GM04503 (cell line): ENCODE data around the gene INAVA.
"Not testable (repeated sequence)": the region's sequence is repeated elsewhere in the genome, so short reads cannot be mapped to it uniquely, and the experiment has no call there.

ENCODE experiments used
- DNase-seq: peaks from one replicate; pipeline ENCODE4 v3.0.0-alpha.2; 2012; ENCODE audit warnings: low read depth

Gene INAVA

GRCh38 chr1:200921571-200922110 lies 26.9 kb downstream of the INAVA start:
- DNase-seq: no peak

GRCh38 chr1:200922406-200922805 lies 27.7 kb downstream of the INAVA start:
- no peak for DNase-seq

GRCh38 chr1:200923601-200924000 lies 28.9 kb downstream of the INAVA start:
- no peak for DNase-seq

- DNase-seq: no peak
Observed at GRCh38 chr1:200925831-200926230, 31.1 kb downstream of the INAVA start.

GRCh38 chr1:200929530-200930278 lies 35.0 kb downstream of the INAVA start:
- DNase-seq: no peak

GRCh38 chr1:200930285-200930684 lies 35.6 kb downstream of the INAVA start:
- DNase-seq: not testable (repeated sequence)

- DNase-seq: no peak
Observed at GRCh38 chr1:200931776-200932175, 37.1 kb downstream of the INAVA start.

- no peak for DNase-seq
Observed at GRCh38 chr1:200934676-200935245, 40.1 kb downstream of the INAVA start.

GRCh38 chr1:200935286-200935962 lies 40.7 kb downstream of the INAVA start:
- not testable (repeated sequence) for DNase-seq

GRCh38 chr1:200938955-200939354 lies 44.3 kb downstream of the INAVA start:
- no peak for DNase-seq

GRCh38 chr1:200945111-200945510 lies 50.4 kb downstream of the INAVA start:
- no peak for DNase-seq

GRCh38 chr1:200947059-200947566 lies 52.4 kb downstream of the INAVA start:
- no peak for DNase-seq

- DNase-seq: no peak
Observed at GRCh38 chr1:200949626-200950025, 54.9 kb downstream of the INAVA start.

- DNase-seq: no peak
Observed at GRCh38 chr1:200951016-200951415, 56.3 kb downstream of the INAVA start.

GRCh38 chr1:200954434-200954833 lies 59.7 kb downstream of the INAVA start:
- no peak for DNase-seq

- no peak for DNase-seq
Observed at GRCh38 chr1:200958597-200958996, 63.9 kb downstream of the INAVA start.

- DNase-seq: no peak
Observed at GRCh38 chr1:200959411-200959921, 64.8 kb downstream of the INAVA start.

GRCh38 chr1:200960236-200960947 lies 65.7 kb downstream of the INAVA start:
- DNase-seq: no peak

- no peak for DNase-seq
Observed at GRCh38 chr1:200960948-200961340, 66.2 kb downstream of the INAVA start.

GRCh38 chr1:200962151-200962550 lies 67.5 kb downstream of the INAVA start:
- not testable (repeated sequence) for DNase-seq

- DNase-seq: no peak
Observed at GRCh38 chr1:200962631-200963030, 67.9 kb downstream of the INAVA start.

- no peak for DNase-seq
Observed at GRCh38 chr1:200963076-200963475, 68.4 kb downstream of the INAVA start.
